PC-3 (cell line): ENCODE results near the gene DLGAP4.

ENCODE experiments used
- CTCF ChIP-seq: fragments of 300-600 bp; sonication (generic); conservative IDR thresholded peaks from 2 replicates; pipeline ENCODE4 v1.5.1; 2017; ENCODE audit warnings: antibody characterized with exemption, low read depth, mild to moderate bottlenecking, low read length
- EZH2 ChIP-seq: fragments of 300-600 bp; sonication (generic); IDR thresholded peaks from one replicate; pipeline ENCODE4 v1.6.1; 2017; ENCODE audit warnings: antibody characterized with exemption, mild to moderate bottlenecking, low read length; ENCODE audit not compliant: unreplicated experiment
- EZH2phosphoT487 ChIP-seq: fragments of 300-600 bp; sonication (generic); IDR thresholded peaks from 2 replicates; pipeline ENCODE4 v1.6.1; 2018; ENCODE audit warnings: mild to moderate bottlenecking, antibody characterized with exemption, low read length, borderline replicate concordance

GRCh38 chr20:36491901-36492617 lies 185.9 kb downstream of the DLGAP4 start:
- TF ChIP-seq CTCF (no peak), EZH2 (no peak), EZH2phosphoT487 (no peak)
